NCI-H460 (cell line): ENCODE results near the gene CFAP54. TPM values are rescaled to one million over a fixed set of nuclear protein-coding genes. Genes with fewer than 3 reads are reported as not detected.
"Not testable (repeated sequence)": the region's sequence is repeated elsewhere in the genome, so short reads cannot be mapped to it uniquely, and the experiment has no call there.

ENCODE experiments used
- DNase-seq: peaks from one replicate; pipeline ENCODE4 v3.0.0-alpha.2; 2016; ENCODE audit warnings: low read depth; ENCODE audit errors: extremely low read depth
- total RNA-seq: library from RNA; depleted of rRNA; stranded (reverse); fragments of >200 nt; shearing (Covaris generic); gene quantifications from 2 replicates; pipeline ENCODE4 v1.2.3, GENCODE V29; 2014

Gene CFAP54
- total RNA-seq, 1 experiment from 2014 or later: 0.72 TPM

- DNase-seq: peak; percentile 23
Observed at GRCh38 chr12:96720363-96720705, 231.0 kb downstream of the CFAP54 start.

DNA sequence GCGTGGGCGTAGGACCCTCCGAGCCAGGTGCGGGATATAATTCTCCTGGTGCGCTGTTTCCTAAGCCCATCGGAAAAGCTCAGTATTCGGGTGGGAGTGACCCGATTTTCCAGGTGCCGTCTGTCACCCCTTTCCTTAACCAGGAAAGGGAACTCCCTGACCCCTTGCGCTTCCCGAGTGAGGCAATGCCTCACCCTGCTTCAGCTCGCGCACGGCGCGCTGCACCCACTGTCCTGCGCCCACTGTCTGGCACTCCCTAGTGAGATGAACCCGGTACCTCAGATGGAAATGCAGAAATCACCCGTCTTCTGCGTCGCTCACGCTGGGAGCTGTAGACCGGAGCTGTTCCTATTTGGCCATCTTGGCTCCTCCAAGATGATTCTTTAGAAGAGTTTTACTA lies 240.1 kb downstream of the CFAP54 start:
- not testable (repeated sequence) for DNase-seq

DNA sequence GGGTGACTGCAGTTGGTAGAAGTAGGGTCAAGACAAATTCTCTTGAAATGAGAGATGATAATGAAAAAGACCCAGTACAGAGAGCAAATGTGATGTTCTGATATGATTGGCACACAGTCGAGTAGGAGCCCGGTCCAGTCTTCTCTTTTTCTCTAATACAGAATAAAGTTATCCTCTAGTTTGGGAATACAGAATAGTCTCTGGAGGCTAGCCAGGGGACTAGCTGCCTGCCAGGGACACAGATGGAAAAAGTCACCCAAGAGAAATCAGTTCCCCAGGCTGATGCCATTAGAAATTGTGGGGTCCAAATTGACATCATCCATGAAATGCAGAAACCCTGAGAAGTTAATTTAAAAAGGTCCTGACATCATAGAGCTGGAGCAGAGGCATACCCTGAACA lies 240.5 kb downstream of the CFAP54 start:
- no peak for DNase-seq

- DNase-seq: no peak
Observed at GRCh38 chr12:96743606-96744005, 254.2 kb downstream of the CFAP54 start.

- no peak for DNase-seq
Observed at GRCh38 chr12:96749999-96750398, 260.6 kb downstream of the CFAP54 start.

DNA sequence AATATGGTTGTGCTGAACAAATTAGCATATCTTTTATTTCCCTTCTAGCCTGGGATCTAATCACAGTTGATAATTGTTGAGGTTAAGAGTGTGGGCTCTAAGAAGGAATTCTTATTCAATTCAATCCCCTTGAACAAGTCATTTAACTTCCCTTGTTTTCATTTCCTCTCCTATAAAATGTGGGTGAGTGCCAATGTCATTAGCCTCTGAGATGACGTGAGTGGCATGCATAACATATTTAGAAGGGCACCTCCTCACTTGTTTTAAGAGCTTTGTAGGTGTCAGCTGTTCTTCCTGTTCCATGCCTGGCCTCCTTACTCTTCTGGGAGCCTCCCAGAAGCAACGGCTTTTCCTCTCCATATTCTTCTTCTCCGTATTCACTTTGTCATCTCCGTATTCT lies 262.2 kb downstream of the CFAP54 start:
- DNase-seq: no peak

- DNase-seq: no peak
Observed at GRCh38 chr12:96752211-96752610, 262.8 kb downstream of the CFAP54 start.

DNA sequence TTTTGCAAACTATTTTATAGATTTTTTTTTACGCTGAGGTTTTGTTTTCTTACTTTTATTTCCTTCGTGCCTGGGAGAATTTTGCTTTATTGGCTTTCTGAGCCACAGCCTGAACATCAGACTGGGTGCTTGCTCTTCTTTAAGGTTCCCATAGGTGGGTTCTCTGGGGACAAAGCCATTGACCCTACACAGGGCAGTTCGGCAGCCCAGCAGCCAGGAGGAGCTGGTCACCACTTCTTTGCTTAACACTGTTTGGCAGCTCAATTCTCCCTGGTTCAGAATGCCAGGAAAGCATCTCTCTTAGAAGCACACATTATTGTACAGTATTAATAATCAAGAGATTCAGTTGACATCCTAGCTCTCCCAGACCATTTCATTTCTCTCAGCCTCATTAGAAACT lies 276.9 kb downstream of the CFAP54 start:
- no peak for DNase-seq

DNA sequence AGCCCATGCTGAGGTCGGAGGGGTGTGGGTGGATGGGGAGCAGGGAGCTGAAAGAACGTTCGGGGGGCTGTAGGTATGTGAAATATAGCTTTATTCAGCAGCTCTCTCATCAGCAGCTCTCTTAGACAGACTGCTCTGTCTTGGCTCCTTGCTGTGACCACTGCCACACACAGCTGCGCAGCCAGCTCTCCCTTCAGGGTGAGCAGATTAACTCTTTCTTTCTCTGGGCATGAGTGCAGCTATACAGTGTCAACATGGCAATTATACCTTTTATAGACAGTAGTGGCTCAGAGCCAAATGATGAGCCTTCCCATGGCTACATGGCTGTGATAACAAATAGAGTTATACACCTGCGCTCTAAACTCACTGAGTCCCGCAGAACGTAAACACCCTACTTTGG lies 280.0 kb downstream of the CFAP54 start:
- DNase-seq: no peak

DNA sequence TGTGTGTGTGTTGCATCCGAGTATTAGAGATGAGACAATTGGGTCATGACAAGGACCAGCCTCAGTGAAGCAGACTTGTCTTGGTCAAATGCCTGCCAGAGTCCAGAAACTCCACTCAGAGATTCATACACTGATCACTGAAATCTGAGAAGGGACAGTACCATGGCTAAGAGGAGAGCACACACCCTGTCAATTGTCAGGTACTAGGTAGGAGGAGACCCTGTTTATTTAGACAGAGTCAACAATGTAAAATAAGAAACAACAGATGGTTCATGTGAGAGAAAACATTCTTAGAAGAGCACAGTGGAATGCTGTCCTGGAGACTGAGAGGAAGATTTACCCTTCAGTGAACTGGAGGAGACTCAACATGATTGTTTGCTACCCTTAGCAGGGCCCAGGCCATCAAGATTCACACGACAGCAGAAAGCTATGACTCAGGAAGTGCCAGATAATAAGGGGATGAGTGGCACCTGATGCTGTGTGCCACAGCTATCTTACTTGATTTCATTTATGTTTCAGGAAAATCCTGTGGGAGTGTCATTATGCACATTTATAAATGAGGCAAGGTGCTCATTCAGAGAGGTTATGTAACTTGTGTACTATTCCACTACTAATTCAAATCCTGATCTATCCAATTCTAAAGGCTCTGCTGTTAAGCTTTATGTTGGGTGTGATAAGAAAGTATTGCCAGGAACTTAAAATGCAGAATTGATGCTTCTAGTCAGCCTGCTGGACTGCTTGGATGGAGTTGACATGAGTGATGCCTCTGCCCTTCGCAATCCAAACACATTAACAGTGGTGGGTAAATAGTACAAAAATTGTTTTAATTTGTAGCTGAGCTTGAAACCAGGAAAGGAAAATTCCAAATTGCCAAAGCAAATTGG lies 281.1 kb downstream of the CFAP54 start:
- no peak for DNase-seq

- DNase-seq: no peak
Observed at GRCh38 chr12:96773031-96773430, 283.7 kb downstream of the CFAP54 start.

DNA sequence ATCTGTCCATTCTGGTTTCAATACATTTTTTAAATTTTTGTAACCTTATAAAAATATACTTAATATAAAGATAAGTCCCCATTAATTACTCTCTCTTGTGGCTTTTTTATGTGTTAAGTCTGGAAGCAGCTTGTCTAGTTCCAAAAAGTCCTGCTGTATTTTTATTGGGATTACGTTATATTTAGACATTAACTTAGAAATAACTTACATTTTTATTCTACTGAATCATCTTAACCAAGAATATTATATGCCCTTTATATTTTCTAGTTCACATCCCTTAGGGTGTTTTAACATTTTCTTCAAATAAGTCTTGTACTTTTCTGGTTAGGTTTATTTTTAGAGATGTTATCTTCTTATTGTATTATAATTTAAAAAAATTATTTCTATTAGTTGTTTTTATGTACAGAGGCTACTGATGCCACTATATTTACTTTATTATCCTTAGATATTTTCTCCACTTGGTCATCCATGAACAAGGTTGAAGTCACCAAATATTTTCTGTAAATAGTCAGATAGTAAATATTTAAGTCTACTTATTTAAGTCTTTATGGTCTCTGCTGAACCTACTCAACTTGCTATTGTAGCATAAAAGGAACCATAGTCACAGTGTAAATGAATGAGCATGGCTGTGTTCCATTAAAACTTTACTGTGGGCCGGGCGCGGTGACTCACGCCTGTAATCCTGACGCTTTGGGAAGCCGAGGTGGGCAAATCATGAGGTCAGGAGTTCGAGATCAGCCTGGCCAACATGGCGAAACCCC lies 285.3 kb downstream of the CFAP54 start:
- peak; percentile 29 for DNase-seq

- no peak for DNase-seq
Observed at GRCh38 chr12:96776908-96777307, 287.5 kb downstream of the CFAP54 start.

DNA sequence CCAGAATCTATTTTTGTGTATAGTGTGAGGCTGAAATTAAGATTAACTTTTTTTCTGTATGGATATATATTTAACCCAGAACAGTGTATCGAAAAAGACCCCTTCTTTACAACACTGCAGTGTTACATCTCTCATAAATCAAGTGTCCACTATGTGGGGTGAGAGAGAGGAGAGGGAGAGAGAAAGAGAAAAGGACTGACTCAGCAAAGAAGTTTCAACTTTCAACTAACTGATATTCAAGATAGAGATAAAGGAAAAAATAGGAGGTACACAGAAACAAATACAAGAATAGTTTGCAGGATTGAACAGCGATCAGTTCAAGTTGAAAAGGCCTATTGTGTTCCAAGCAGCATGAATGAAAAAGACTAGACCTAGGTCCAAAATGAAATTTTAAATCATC lies 291.0 kb downstream of the CFAP54 start:
- no peak for DNase-seq

DNA sequence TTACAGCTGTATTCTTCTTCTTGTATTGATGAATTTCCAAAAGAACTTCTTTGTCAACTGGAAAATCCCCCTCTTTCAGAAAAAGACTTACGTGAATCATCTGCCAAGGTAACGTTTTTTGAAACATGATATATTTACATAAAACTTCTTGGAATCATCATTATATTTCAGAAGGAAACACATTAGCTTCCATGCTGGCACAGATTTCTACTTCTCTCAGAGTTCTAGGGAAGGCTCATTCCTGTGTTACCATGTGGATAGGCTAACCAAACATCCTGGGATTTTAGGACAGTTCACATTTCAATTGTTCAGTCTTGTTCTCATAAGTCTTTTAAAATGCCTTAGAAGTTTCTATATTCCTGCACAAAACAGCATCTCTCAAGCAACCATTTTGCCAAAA lies 297.4 kb downstream of the CFAP54 start:
- peak; percentile 67 for DNase-seq

GRCh38 chr12:96803969-96804368 lies 314.6 kb downstream of the CFAP54 start:
- DNase-seq: no peak

- no peak for DNase-seq
Observed at GRCh38 chr12:96806272-96806671, 316.9 kb downstream of the CFAP54 start.

DNA sequence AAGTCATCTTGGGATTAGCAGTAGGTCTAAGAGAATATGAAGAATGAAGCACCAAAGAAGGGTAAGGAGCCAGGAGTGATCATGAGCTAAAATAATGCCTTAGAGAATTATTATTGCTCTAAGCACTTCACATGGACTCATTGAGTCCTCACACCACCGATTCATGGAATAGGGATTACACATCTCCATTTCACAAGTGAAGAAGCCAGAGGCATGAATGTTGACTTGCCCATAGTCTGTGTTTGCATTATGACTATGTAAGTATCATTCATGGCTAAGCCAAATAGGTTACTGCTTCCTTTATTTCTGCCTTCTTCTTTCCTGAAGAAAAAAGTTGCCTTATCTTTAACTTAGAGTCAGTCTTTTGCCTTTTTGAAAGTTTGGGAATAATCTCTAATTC lies 318.4 kb downstream of the CFAP54 start:
- no peak for DNase-seq

DNA sequence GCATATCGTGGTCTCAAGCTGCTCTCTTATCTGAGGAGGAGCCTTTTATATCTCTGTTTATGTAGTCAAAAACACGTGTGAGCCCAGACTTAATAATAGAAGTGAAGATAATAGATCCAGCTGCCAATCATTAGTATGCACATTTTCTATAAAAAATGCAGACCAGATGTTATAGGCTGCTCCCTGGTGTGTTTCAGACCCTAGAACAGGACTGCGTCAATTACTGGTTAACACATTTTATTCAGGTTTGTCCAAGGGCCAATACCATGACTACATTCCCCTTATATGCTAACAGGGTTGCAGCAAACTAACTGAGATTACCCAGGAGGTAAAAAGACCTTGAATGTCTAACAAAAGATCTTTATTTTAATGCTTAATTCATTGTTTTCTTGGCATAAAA lies 319.2 kb downstream of the CFAP54 start:
- no peak for DNase-seq

DNA sequence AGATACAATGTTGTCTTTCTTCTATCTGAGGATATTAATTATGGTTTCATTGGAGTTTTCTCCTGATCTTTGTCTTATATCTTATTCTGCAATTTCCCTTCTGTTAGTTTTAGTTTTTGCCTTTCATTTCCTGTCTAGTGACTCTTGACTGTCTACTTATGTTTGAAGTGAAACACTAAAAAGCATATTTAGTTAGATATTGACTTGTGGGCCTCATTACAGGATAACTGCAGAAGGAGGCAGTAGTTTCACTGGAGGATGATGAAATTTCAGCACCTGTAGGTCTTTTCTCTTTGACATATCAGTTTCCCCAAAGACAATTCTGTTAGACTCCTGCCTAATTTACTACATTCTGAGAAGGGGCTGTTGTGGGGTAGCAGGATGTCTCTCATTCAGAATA lies 320.1 kb downstream of the CFAP54 start:
- no peak for DNase-seq

GRCh38 chr12:96810057-96810456 lies 320.7 kb downstream of the CFAP54 start:
- no peak for DNase-seq

DNA sequence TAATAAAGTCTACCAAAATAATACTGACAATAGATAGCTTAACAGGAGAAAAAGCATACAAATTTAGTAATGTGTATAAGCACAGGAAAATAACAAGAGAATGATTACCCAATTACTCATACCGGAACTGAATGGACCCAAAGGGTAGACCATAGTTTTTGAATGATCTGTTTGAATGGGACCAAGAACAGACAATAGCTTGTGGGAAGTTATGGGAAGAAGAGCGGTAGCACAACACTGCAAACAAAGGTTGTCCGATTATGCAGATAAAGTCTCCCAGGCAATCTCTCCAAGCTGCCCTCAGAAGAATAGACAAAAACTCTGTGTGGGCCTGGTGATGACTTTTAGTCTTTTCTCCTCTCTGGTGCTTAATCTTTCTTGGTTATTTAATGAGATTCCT lies 321.1 kb downstream of the CFAP54 start:
- DNase-seq: no peak
